Gastroesophageal sphincter (tissue), 3 donors: ENCODE data around the gene ACOT4.
"Not testable (repeated sequence)": the region's sequence is repeated elsewhere in the genome, so short reads cannot be mapped to it uniquely, and the experiment has no call there.

ENCODE experiments used
- POLR2AphosphoS5 ChIP-seq: sonication (generic); formaldehyde crosslinking; IDR thresholded peaks from one replicate; pipeline ENCODE4 v1.6.1; 2017; ENCODE audit warnings: antibody characterized with exemption
- TF ChIP-seq, protein P1 (sequence below), 4 experiments: fragments of 200-600 bp in 2 of 4; fragments of 450-650 bp in 2 of 4; sonication (generic) in 1 of 4; IDR thresholded peaks; one replicate each; pipeline ENCODE4 v1.5.1; 2017 to 2019; ENCODE audit warnings: antibody characterized with exemption in 4 of 4, mild to moderate bottlenecking in 2 of 4, moderate library complexity in 2 of 4

- not testable (repeated sequence) for TF ChIP-seq POLR2AphosphoS5
- TF ChIP-seq, protein P1, sequence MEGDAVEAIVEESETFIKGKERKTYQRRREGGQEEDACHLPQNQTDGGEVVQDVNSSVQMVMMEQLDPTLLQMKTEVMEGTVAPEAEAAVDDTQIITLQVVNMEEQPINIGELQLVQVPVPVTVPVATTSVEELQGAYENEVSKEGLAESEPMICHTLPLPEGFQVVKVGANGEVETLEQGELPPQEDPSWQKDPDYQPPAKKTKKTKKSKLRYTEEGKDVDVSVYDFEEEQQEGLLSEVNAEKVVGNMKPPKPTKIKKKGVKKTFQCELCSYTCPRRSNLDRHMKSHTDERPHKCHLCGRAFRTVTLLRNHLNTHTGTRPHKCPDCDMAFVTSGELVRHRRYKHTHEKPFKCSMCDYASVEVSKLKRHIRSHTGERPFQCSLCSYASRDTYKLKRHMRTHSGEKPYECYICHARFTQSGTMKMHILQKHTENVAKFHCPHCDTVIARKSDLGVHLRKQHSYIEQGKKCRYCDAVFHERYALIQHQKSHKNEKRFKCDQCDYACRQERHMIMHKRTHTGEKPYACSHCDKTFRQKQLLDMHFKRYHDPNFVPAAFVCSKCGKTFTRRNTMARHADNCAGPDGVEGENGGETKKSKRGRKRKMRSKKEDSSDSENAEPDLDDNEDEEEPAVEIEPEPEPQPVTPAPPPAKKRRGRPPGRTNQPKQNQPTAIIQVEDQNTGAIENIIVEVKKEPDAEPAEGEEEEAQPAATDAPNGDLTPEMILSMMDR (IDR thresholded peaks at IDR 0.05) = not testable (repeated sequence)
Measured at GRCh38 chr14:73590673-73591004, 1.0 kb upstream of the ACOT4 start.
